AG04450 (cell line): Measurements from ENCODE around the gene KLHL29. TPM values are rescaled to one million over a fixed set of nuclear protein-coding genes. Genes with fewer than 3 reads are reported as not detected.

Experiments used
- CTCF ChIA-PET: fragments of 300-600, 350-600 bp; formaldehyde crosslinking; extraction: SDS; loops from one replicate; lab custom pipeline; 2022; ENCODE audit warnings: antibody characterized with exemption, inconsistent platforms; lab: Charles Lee
- POLR2A ChIA-PET: fragments of 350-600 bp; formaldehyde crosslinking; extraction: SDS; loops from one replicate; lab custom pipeline; 2021; ENCODE audit warnings: antibody characterized with exemption, inconsistent platforms; lab: Yijun Ruan, JAX
- DNase-seq: peaks from one replicate; pipeline ENCODE4 v3.0.0-alpha.2; 2011; ENCODE audit warnings: low read depth, low spot score
- H3K27ac ChIP-seq: one replicate; pipeline ENCODE4 v1.5.1; 2012; ENCODE audit warnings: low read depth, low read length, control low read depth
- H3K27me3 ChIP-seq: one replicate; pipeline ENCODE4 v1.6.0; 2012; ENCODE audit warnings: low read length; ENCODE audit not compliant: control insufficient read depth, insufficient read depth
- H3K4me3 ChIP-seq: 2 replicates; pipeline ENCODE4 v1.5.1; 2011; ENCODE audit warnings: mild to moderate bottlenecking, low read depth, low read length, control low read depth
- H3K9me3 ChIP-seq: 2 replicates; pipeline ENCODE4 v1.5.1; 2012; ENCODE audit warnings: low read length; ENCODE audit not compliant: control insufficient read depth, insufficient read depth
- polyA plus RNA-seq: library from polyadenylated mRNA; depleted of rRNA; stranded (reverse); fragments of >200 nt; gene quantifications from 2 replicates; pipeline ENCODE4 v1.2.3, GENCODE V29; 2011
- TF ChIP-seq, protein P1 (sequence below): IDR thresholded peaks from 2 replicates; pipeline ENCODE4 v1.5.1; 2011; ENCODE audit warnings: low read depth, low read length, control low read depth, inconsistent platforms

KLHL29 gene
- polyA plus RNA-seq, 1 experiment, result 3.6 TPM

GRCh38 chr2:23529659-23530058, 144.7 kb downstream of the KLHL29 start:
- TF ChIP-seq, protein P1, sequence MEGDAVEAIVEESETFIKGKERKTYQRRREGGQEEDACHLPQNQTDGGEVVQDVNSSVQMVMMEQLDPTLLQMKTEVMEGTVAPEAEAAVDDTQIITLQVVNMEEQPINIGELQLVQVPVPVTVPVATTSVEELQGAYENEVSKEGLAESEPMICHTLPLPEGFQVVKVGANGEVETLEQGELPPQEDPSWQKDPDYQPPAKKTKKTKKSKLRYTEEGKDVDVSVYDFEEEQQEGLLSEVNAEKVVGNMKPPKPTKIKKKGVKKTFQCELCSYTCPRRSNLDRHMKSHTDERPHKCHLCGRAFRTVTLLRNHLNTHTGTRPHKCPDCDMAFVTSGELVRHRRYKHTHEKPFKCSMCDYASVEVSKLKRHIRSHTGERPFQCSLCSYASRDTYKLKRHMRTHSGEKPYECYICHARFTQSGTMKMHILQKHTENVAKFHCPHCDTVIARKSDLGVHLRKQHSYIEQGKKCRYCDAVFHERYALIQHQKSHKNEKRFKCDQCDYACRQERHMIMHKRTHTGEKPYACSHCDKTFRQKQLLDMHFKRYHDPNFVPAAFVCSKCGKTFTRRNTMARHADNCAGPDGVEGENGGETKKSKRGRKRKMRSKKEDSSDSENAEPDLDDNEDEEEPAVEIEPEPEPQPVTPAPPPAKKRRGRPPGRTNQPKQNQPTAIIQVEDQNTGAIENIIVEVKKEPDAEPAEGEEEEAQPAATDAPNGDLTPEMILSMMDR, result no peak
- CTCF ChIA-PET, result no interaction called here
- no peaks in the 10 kb centered on the region for H3K27me3 ChIP-seq
- H3K27ac ChIP-seq, result no peak overlapping the region
- no peaks in the 10 kb centered on the region; the same call in 1 of the 2 replicates for H3K9me3 ChIP-seq
- no peak overlapping the region for H3K4me3 ChIP-seq
- DNase-seq, result no peak
- POLR2A ChIA-PET, result no interaction called here

DNA sequence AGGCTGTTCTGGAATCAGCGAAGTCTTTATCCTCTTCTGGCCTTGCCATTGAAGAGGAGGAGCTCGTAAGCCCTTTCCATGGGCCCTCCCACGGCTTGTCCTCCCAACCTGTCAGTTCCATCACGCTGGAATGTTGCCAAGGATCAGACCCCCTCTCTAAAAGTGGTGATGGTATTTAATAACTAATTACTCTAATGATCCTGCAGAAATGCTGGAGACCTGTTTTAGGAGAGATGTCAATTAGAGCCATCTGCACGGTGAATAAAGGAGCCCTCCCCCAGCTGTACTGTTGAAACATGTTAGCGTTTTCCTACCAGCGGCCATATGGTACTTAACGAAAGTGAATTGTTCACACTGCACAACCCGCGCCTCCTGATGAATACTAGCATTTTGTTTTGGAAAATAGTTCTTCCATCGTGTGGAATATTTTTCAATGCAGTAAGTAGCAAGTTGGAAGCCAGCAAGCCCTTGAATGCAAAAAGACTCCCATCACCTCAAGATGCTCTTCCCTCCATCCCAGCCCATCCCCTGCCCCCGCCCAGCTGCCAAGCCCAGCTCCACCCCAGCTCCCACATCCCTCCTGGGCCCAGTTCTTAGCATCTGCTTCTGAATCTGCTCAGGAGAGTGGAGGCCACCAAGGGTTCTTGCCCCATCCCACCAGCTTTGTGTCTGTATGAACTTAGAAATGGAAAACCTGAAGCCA, 145.4 kb downstream of the KLHL29 start:
- ChIA-PET POLR2A (no interaction called here), CTCF (no interaction called here)
- no peaks in the 10 kb centered on the region; the same call in 1 of the 2 replicates for H3K9me3 ChIP-seq
- no peak overlapping the region for H3K4me3 ChIP-seq
- no peak overlapping the region for H3K27ac ChIP-seq
- no peaks in the 10 kb centered on the region for H3K27me3 ChIP-seq
- DNase-seq, result no peak
- TF ChIP-seq, protein P1, result no peak

DNA sequence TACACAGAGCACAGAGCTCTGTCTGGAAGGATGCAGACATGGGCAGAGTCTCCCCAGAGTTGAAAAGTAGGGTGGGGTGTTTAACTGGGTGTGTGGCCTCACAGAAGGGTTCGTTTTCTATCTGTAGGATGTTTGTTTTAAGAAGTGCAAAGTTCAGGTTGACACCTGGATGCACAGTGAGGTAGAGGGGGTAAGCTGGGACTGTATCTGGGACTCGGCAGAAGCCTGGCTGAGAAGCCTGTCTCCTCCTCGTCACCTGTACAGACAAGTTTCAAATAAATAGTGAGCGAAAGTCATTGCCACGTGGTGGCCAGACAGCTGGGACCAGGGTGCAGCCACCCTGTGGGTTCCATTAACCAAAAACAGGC, 145.9 kb downstream of the KLHL29 start:
- H3K27ac ChIP-seq, result no peak overlapping the region
- CTCF ChIA-PET, result no interaction called here
- DNase-seq, result no peak
- TF ChIP-seq, protein P1, result no peak
- H3K9me3 ChIP-seq, result no peaks in the 10 kb centered on the region; the same call in 1 of the 2 replicates
- no peak overlapping the region for H3K4me3 ChIP-seq
- no peaks in the 10 kb centered on the region for H3K27me3 ChIP-seq
- POLR2A ChIA-PET, result no interaction called here

- TF ChIP-seq, protein P1, result no peak
- no peak for DNase-seq
- ChIA-PET POLR2A (no interaction called here), CTCF (no interaction called here)
- no peaks in the 10 kb centered on the region; the same call in 1 of the 2 replicates for H3K9me3 ChIP-seq
- H3K4me3 ChIP-seq, result no peak overlapping the region
- no peaks in the 10 kb centered on the region for H3K27me3 ChIP-seq
- H3K27ac ChIP-seq, result no peak overlapping the region
These were observed 146.3 kb downstream of the KLHL29 start for GRCh38 chr2:23531280-23531679.

GRCh38 chr2:23531881-23532280, 146.9 kb downstream of the KLHL29 start:
- no peaks in the 10 kb centered on the region; the same call in 1 of the 2 replicates for H3K9me3 ChIP-seq
- DNase-seq, result no peak
- H3K4me3 ChIP-seq, result no peak overlapping the region
- TF ChIP-seq, protein P1, result no peak
- H3K27me3 ChIP-seq, result no peaks in the 10 kb centered on the region
- CTCF ChIA-PET, result no interaction called here
- no peak overlapping the region for H3K27ac ChIP-seq
- POLR2A ChIA-PET, result interaction anchor here (0.9 kb wide), 1 partner anchor 145 kb away, joined by 3 read pairs; no protein-coding TSS in a partner anchor
